CD4-positive, alpha-beta T cell treated with Interleukin-6 at 100 ng/mL for 8 hours (primary cell): Measurements from ENCODE around the gene OR2F2.

ENCODE experiments used
- DNase-seq: peaks from one replicate; pipeline ENCODE4 v3.0.0-alpha.2; 2020; ENCODE audit warnings: mixed read lengths, low spot score

The OR2F2 gene

DNA sequence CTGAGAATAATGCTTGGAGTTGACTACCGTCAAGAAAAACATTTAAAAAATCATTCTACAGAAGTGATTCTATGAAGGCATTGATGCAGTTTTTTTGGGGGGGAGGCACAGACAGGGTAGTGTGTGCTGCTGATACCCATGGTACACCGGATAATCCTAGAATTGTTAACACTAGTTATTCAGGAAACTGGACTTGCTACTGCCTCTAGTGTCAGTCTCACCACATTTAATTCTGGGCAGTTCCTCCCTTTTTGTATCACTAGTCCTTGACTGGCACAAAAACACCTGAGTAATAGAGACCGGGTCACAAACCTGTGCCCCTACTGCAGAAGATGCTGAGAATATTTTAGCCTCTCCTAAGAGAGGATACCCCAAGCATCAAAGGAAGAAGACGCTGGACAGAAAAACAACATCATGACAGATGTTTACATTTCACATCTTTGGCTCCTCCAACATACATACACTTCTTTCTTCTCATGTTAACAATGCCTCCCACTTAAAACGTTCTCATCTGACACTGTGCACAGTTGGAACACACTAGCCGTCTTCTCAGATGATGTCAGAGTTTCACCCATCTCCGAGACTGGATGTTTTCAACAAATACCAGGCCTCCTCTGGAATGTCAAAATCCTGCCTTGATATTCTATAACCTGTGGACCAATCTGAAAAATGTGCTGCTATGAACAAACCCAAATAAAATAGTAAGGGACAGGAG, 19.9 kb upstream of the OR2F2 start:
- DNase-seq, result no peak

DNA sequence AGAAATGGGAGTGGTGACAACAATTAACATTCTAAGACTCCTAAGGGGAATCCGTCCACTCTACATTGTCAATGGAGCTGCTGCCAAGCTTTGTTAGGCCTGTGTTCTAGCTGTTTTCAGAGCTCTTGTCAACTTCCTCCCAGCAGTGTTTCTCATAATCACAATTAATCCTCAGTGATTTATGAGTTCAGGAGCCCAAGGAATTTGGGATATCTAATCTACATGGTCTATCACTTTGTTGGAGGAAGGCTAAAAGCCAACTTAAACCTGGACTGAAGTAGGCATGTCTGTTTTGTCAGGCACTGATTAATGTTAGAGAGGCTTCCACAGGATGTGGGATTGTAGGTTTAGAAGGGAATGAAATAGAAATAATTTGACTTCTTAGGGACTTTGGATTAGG, 10.2 kb upstream of the OR2F2 start:
- no peak for DNase-seq

GRCh38 chr7:143929224-143929920, 5.7 kb upstream of the OR2F2 start:
- DNase-seq, result no peak

DNA sequence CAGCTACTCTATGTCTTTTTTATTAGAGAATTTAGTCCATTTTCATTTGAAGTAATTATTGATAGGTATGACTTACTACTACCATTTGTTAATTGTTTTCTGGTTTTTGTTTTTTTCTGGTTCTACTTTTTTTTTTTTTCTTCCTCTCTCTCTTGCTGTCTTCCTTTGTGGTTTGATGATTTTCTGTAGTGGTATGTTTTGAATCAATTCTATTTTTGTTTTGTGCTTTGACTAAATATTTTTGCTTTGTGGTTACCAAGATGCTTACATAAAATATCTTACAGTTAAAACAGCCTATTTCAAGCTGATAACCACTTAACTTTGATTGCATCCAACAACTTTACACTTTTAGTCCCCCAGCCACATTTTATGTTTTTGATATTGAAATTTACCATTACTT, 3.3 kb upstream of the OR2F2 start:
- DNase-seq, result no peak

- no peak for DNase-seq
Measured at GRCh38 chr7:143936087-143937009, 1.3 kb downstream of the OR2F2 start.

GRCh38 chr7:143938379-143939243, 3.6 kb downstream of the OR2F2 start:
- DNase-seq, result no peak

DNA sequence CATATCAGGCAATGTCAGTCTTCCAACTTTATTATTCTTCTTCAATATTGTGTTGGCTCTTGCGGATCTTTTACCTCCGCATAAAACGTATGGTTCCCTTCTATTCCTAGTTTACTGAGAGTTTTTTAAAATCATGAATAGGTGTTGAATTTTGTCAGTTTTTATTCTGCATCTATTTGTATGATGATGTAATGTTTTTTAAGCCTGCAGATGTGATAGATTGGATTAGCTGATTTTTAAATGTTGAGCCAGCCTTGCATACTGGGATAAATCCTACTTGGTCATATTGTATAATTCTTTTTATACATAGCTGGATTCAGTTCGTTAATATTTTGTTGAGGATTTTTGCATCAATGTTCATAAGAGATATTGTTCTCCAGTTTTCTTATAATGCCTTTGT, 10.4 kb downstream of the OR2F2 start:
- DNase-seq, result no peak

GRCh38 chr7:143947111-143947510, 12.1 kb downstream of the OR2F2 start:
- no peak for DNase-seq

DNA sequence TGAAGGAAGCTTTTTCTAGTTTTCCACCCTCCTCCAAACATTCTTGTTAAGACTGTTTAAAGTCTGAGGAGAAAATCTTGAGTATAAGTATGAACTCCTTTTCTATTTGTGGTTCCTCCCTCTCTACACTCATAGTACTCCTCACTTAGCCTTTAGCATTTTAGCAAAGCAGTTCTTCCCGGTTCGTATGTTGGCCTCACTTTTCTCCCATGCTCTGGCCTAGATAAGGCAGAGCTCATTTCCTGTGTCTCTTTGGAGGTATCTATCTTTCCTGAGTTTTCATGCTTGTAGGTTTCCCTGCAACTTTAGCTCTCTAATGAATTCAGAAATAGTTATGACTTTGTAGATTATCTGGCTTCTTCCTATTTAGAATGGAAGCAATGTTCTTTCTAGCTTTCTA, 13.7 kb downstream of the OR2F2 start:
- no peak for DNase-seq

DNA sequence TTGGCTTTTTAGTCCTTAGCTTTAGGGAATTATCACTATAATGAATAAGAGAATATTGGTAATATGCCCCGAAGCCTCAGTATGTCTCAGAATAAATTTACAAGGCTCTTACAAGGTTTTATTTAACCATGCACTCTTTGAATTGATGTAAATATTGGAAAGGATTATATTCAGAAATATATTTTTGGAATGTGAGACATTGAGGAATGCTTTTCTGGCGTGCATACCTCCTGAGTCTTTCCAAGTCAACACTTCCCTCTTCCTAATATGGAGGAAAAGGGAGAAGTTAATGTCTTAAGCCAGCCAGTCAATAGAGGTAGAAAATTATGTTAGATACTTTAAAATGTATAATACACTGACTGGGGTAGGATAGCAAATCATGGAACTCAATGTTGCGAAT, 18.4 kb downstream of the OR2F2 start:
- no peak for DNase-seq

- no peak for DNase-seq
Measured at GRCh38 chr7:143954135-143954534, 19.1 kb downstream of the OR2F2 start.

GRCh38 chr7:143954544-143954943, 19.5 kb downstream of the OR2F2 start, which contains the start of gene OR2F1:
Gene OR2F1 (plus strand): TSS chr7:143954844. CDS start chr7:143959971, 5,127 bp downstream.
- DNase-seq, result no peak

GRCh38 chr7:143958781-143959180, 23.7 kb downstream of the OR2F2 start:
- DNase-seq, result no peak

DNA sequence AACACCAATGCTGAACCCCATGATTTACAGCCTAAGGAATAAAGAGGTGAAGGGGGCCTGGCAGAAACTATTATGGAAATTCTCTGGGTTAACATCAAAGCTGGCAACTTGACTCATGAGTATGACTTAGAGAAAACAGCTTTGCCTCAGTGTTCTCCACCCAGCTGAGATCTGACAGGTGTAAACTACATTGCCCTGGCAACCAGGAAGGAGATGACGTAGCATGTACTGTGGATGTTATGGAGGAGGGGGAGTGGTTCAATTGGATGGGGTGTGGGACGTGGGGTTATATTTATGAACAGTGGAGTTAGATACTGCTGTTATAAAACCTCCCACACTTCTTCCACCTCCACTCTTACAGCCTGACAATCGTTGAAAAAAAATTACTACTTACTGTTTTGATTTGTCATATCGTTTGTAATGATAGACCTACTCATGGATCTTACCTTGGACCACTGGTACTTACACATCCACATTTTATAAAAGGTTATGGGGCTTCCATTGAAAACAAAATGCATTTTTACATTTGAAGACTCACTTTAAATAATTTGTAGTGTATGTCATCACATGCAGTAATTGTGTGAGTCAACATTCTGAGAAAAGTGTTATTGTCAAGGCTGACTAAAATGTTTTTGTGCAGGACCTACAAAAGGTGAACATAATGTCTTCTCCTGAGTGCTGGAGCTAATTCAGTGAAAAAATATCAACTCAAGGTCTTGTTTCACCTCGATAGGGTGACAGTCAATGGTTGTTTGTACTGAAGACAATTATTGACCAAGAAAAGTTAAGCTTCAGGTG, 26.0 kb downstream of the OR2F2 start:
- DNase-seq, result no peak

GRCh38 chr7:143965280-143965679, 30.2 kb downstream of the OR2F2 start:
- DNase-seq, result no peak

DNA sequence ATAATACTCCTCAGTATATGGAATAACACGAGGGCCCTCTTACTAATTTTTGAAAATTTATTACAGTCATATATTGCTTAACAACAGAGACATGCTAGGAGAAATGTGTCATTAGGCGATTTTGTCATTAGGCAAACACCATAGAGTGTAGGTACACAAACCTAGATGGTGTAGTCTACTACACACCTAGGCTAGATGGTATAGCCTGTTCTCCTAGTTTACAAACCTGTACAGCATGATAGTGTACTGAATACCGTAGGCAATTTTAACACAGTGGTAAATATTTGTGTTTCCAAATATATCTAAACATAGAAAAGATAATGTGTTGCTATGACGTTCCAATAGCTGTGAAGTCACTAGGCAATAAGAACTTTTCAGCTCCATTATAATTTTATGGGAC, 32.4 kb downstream of the OR2F2 start:
- DNase-seq, result no peak

- no peak for DNase-seq
Measured at GRCh38 chr7:143973870-143974416, 38.9 kb downstream of the OR2F2 start.

GRCh38 chr7:143974459-143974858, 39.4 kb downstream of the OR2F2 start:
- no peak for DNase-seq

GRCh38 chr7:143975617-143976016, 40.6 kb downstream of the OR2F2 start:
- no peak for DNase-seq

DNA sequence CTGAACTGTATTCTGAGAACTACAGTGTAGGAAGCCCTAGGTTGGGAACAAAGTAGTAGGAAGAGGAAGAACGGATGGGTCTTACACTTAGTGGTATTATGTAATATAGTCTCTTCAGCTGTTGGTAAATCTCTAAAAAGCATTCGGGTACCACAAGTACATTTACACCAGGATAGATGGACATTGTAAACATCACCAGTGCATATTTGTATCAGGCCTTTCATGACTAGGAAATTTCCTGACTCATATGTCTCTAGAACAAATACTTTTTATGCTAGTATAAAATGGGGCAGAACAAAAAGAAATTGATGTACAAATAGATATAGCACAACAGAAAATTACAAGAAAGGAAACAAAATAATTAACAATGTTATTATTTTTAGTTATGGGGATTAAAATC, 43.6 kb downstream of the OR2F2 start:
- no peak for DNase-seq

- DNase-seq, result no peak
Measured at GRCh38 chr7:143979359-143979758, 44.3 kb downstream of the OR2F2 start.
